Transverse colon (tissue), 4 donors: ENCODE measurements around the gene SCARB2. TPM values are rescaled to one million over a fixed set of nuclear protein-coding genes. Genes with fewer than 3 reads are reported as not detected.

Experiments used
- DNase-seq: peaks from one replicate; pipeline ENCODE4 v3.0.0-alpha.2; 2019
- H3K27ac ChIP-seq, 4 donors: fragments of 200-600 bp; sonication (generic); 2 replicates each; pipeline ENCODE4 v1.5.1; 2016 to 2018; ENCODE audit warnings: inconsistent platforms in 4 of 4
- H3K27me3 ChIP-seq: fragments of 200-600 bp; sonication (generic); 2 replicates; pipeline ENCODE4 v1.5.1; 2017; ENCODE audit warnings: inconsistent platforms
- H3K36me3 ChIP-seq, 4 donors: fragments of 200-600 bp; sonication (generic); 2 replicates each; pipeline ENCODE4 v1.5.1; 2017 to 2019; ENCODE audit warnings: inconsistent platforms in 4 of 4
- H3K4me1 ChIP-seq, 4 donors: fragments of 200-600 bp; sonication (generic); 2 replicates each; pipeline ENCODE4 v1.5.1; 2017 to 2020; ENCODE audit warnings: inconsistent platforms in 4 of 4
- H3K4me3 ChIP-seq, 4 donors: fragments of 200-600 bp; sonication (generic); 1 replicate in 1 of 4; 2 replicates in 3 of 4; pipeline versions ENCODE4 v1.5.1 to v1.6.1; 2017 to 2019; ENCODE audit warnings: inconsistent platforms in 4 of 4
- H3K9me3 ChIP-seq, 2 donors: fragments of 200-600 bp; sonication (generic); 2 replicates each; pipeline ENCODE4 v1.5.1; 2017 to 2019; ENCODE audit warnings: inconsistent platforms in 2 of 2
- EP300 ChIP-seq: sonication (generic); formaldehyde crosslinking; IDR thresholded peaks from one replicate; pipeline ENCODE4 v1.6.1; 2017; ENCODE audit warnings: antibody characterized with exemption, low read depth
- POLR2A ChIP-seq: fragments of 450-650 bp; IDR thresholded peaks from one replicate; pipeline ENCODE4 v1.6.1; 2016; ENCODE audit warnings: antibody characterized with exemption, mild to moderate bottlenecking, moderate library complexity
- POLR2AphosphoS5 ChIP-seq, 3 donors: sonication (generic); formaldehyde crosslinking; IDR thresholded peaks; one replicate each; pipeline ENCODE4 v1.6.1; 2016; ENCODE audit warnings: antibody characterized with exemption in 3 of 3
- WGBS, 2 donors: methylation state at CpG; one replicate each; pipeline ENCODE4 v1.1.5; 2018; ENCODE audit warnings: low coverage in 1 of 2; 5-methylcytosine and 5-hydroxymethylcytosine counted together
- in situ Hi-C, 4 donors: fragments of 200-750 bp; cut with MboI; loops; one replicate each; pipeline versions ENCODE4 v1.15.0 to v1.15.1; 2017; ENCODE audit warnings: low sequenced_read_pairs in 3 of 4, low pct_ligation_motif_present in 1 of 4, low pct_unique_long_range_greater_than_20kb in 1 of 4
- intact Hi-C: fragments of 100-400 bp; cut with DNase I; formaldehyde crosslinking; loops from one replicate; pipeline ENCODE4 v1.15.1; 2023; ENCODE audit warnings: low total_unique reads
- total RNA-seq, 4 donors: library from RNA; depleted of rRNA; stranded (reverse); fragments of >200 nt; gene quantifications; one replicate each; pipeline ENCODE4 v1.1.0, GENCODE V29; 2016
- TF ChIP-seq, protein P1 (sequence below), 5 experiments: fragments of 200-600 bp in 3 of 5; fragments of 450-650 bp in 2 of 5; sonication (generic) in 3 of 5; IDR thresholded peaks; 1 replicate in 2 of 5; 2 replicates in 3 of 5; pipeline ENCODE4 v1.5.1; 2016 to 2017; ENCODE audit warnings: antibody characterized with exemption in 5 of 5, inconsistent platforms in 3 of 5, mild to moderate bottlenecking in 2 of 5, moderate library complexity in 1 of 5

SCARB2 gene
- total RNA-seq, 4 donors from 2014 or later = 139 to 210 (median 194) TPM

DNA sequence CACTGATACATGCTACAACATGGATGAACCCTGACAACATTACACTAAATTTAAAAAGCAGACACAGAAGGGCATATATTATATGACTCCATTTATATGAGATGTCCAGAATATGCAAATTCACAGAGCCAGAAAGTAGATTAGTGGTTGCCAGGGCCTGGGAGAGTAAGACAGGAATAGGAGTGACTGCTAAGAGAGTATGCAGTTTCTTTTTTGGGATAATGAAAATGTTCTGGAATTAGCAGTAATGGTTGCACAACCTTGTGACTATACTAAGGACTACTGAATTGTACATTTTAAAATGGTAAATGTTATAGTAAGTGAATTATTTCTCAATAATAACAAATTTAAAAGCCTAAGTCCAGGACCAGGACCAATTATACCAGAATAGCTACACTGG is 35.9 kb downstream of the SCARB2 start:
- Histone ChIP-seq H3K27ac (no peak overlapping the region), H3K9me3 (no peaks in the 10 kb centered on the region), H3K27me3 (no peaks in the 10 kb centered on the region), H3K4me1 (peaks cover 0 to 9% (median 0%) of the 10 kb centered on the region in 4 donors), H3K36me3 (peaks cover 0 to 37% (median 10%) of the 10 kb centered on the region in 4 donors), H3K4me3 (no peak overlapping the region)
- TF ChIP-seq POLR2AphosphoS5 (IDR thresholded peaks at IDR 0.05) (no peak), EP300 (no peak), POLR2A (no peak)
- TF ChIP-seq, protein P1, sequence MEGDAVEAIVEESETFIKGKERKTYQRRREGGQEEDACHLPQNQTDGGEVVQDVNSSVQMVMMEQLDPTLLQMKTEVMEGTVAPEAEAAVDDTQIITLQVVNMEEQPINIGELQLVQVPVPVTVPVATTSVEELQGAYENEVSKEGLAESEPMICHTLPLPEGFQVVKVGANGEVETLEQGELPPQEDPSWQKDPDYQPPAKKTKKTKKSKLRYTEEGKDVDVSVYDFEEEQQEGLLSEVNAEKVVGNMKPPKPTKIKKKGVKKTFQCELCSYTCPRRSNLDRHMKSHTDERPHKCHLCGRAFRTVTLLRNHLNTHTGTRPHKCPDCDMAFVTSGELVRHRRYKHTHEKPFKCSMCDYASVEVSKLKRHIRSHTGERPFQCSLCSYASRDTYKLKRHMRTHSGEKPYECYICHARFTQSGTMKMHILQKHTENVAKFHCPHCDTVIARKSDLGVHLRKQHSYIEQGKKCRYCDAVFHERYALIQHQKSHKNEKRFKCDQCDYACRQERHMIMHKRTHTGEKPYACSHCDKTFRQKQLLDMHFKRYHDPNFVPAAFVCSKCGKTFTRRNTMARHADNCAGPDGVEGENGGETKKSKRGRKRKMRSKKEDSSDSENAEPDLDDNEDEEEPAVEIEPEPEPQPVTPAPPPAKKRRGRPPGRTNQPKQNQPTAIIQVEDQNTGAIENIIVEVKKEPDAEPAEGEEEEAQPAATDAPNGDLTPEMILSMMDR (IDR thresholded peaks at IDR 0.05) = no peak
- in situ Hi-C loops = loop anchor here in 2 of 4 donors (5.0 to 25.0 kb wide), 4 partner anchors 185 to 335 kb away; no protein-coding TSS in a partner anchor
- intact Hi-C loops = loop anchor here (5.0 to 10.0 kb wide), 2 partner anchors 75 to 127 kb away; partner anchors contain the start of genes FAM47E and STBD1
- DNase-seq = no peak

DNA sequence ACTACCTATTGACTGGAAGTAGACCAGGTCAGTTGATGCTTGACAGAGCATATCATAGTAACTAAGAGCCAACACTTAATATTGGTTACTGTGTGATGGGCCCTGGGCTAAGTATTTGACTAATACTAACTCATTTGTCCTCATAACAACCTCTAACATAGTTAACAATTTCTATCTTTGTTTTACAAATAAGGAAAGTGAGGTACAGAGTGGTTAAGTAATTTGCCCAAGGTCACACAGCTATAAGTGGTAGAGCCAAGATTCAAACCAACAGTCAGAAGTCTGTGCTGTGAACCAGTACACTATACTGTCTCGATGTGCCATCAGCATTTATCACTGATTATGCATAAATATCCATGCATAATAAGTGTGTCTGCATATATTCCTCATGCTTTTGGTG is 38.3 kb downstream of the SCARB2 start:
- Histone ChIP-seq H3K4me3 (no peak overlapping the region), H3K4me1 (peaks cover 0 to 8% (median 0%) of the 10 kb centered on the region in 4 donors), H3K36me3 (peaks cover 0 to 49% (median 10%) of the 10 kb centered on the region in 4 donors), H3K9me3 (no peaks in the 10 kb centered on the region), H3K27me3 (no peaks in the 10 kb centered on the region), H3K27ac (no peak overlapping the region)
- WGBS, 2 donors = 78 to 100% methylated on average over 1 of the region's 1 CpG
- DNase-seq = no peak
- TF ChIP-seq POLR2AphosphoS5 (IDR thresholded peaks at IDR 0.05) = no peak
- no peak for TF ChIP-seq POLR2A
- TF ChIP-seq EP300 = no peak
- TF ChIP-seq, protein P1 (IDR thresholded peaks at IDR 0.05) = no peak
- in situ Hi-C loops (loop anchor here in 2 of 4 donors (5.0 to 25.0 kb wide), 4 partner anchors 187 to 337 kb away; no protein-coding TSS in a partner anchor), intact Hi-C loops (loop anchor here (5.0 to 10.0 kb wide), 2 partner anchors 77 to 129 kb away; partner anchors contain the start of genes FAM47E and STBD1)

DNA sequence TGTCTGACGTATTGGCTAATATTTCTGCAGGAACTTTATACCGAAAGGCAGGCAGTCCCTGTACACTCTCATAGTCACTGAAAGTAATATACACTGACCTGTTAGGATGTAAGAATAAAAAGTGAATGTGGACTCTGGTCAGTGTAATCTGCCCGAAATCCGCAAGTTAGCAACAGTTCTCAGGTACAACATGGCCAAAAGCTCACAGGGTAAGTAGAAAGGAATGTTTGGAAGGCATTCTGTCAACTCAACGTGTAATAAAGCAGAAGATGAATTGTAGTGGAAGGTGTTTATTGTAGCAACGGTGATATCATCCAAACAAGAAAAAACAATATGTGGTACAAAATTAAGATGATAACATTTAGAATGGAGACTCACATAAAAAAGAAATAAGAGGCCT is 39.4 kb downstream of the SCARB2 start:
- Histone ChIP-seq H3K4me3 (no peak overlapping the region), H3K27ac (no peak overlapping the region), H3K36me3 (peaks cover 0 to 46% (median 10%) of the 10 kb centered on the region in 4 donors), H3K4me1 (no peaks in the 10 kb centered on the region), H3K27me3 (no peaks in the 10 kb centered on the region), H3K9me3 (no peaks in the 10 kb centered on the region)
- intact Hi-C loops (loop anchor here (10.0 kb wide), 1 partner anchor 131 kb away; the partner anchor contains the start of gene STBD1), in situ Hi-C loops (loop anchor here in 1 of 4 donors (10.0 kb wide), 1 partner anchor 211 kb away; no protein-coding TSS in a partner anchor)
- WGBS, 2 donors = 56 to 77% methylated on average over 3 to 6 of the region's 6 CpGs
- no peak for TF ChIP-seq POLR2A
- peak in 1 of 3 donors; percentile 4 for TF ChIP-seq POLR2AphosphoS5 (IDR thresholded peaks at IDR 0.05)
- no peak for DNase-seq

DNA sequence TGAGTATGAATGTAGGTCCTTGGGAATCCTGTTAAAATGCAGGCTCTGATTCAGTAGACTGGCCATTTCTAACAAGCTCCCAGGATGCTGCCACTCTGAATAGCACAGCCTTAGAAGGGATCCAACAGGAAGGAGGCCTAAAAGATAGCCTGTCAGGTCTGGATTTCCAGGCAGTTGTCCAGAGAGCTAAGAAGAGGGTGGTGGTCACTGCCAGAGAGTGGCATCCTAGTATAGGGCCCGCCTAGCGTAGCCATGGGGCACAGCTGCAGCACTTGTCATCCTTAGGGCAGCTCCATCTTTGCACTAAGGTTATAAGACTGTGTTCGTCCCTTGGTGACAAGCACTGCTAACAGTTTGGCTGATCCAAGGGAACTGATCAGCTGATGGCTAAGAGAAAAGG is 44.9 kb downstream of the SCARB2 start:
- H3K4me3 ChIP-seq = no peak overlapping the region
- H3K27ac ChIP-seq = no peak overlapping the region
- no peaks in the 10 kb centered on the region for H3K27me3 ChIP-seq
- peaks cover 0 to 50% (median 15%) of the 10 kb centered on the region in 4 donors for H3K36me3 ChIP-seq
- H3K4me1 ChIP-seq = no peaks in the 10 kb centered on the region
- no peaks in the 10 kb centered on the region for H3K9me3 ChIP-seq
- intact Hi-C loops (no loop called here), in situ Hi-C loops (no loop called here)
- WGBS, 2 donors = 100% methylated on average over 3 of the region's 3 CpGs
- DNase-seq = no peak
- TF ChIP-seq, protein P1 (IDR thresholded peaks at IDR 0.05) = no peak
- TF ChIP-seq POLR2AphosphoS5 (IDR thresholded peaks at IDR 0.05) = no peak
- TF ChIP-seq POLR2A = no peak
- TF ChIP-seq EP300 = no peak

DNA sequence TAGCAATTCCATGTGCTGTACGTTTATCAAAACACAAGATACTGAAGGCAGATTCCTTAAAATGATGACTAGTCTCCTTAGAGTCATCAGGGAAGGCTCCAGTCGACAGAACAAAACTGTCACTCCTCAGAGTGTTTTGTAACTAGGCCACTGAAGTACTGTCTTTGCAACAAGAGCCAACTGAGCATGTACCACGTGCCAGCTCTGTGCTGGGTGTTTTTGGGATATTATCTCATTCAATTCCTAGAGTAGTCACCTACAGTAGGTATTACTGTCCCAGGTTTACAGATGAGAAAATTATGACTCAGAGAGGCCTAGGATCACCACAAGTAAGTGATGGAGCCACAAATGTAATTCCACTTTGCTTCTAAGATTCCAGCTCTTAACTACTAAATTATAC is 47.1 kb downstream of the SCARB2 start:
- H3K36me3 ChIP-seq = peaks cover 0 to 54% (median 21%) of the 10 kb centered on the region in 4 donors
- intact Hi-C loops = no loop called here
- no peaks in the 10 kb centered on the region for H3K4me1 ChIP-seq
- DNase-seq = no peak
- TF ChIP-seq POLR2AphosphoS5 (IDR thresholded peaks at IDR 0.05) (no peak), EP300 (no peak), POLR2A (no peak)
- TF ChIP-seq, protein P1 (IDR thresholded peaks at IDR 0.05) = no peak
- H3K9me3 ChIP-seq = no peaks in the 10 kb centered on the region
- in situ Hi-C loops = no loop called here
- no peaks in the 10 kb centered on the region for H3K27me3 ChIP-seq
- no peak overlapping the region for H3K27ac ChIP-seq
- whole genome bisulfite sequencing, 2 donors = 77 to 90% methylated on average over 2 to 3 of the region's 3 CpGs
- no peak overlapping the region for H3K4me3 ChIP-seq
